GM21786 (cell line): ENCODE data around the gene PTDSS2.

Experiments
- ATAC-seq: cut with Tn5 transposase; IDR thresholded peaks from one replicate; pipeline ENCODE4 v1.9.1; 2021; ENCODE audit not compliant: unreplicated experiment

PTDSS2 gene

GRCh38 chr11:488062-488461 is 38.0 kb downstream of the PTDSS2 start:
- no peak for ATAC-seq

- no peak for ATAC-seq
These were observed 38.5 kb downstream of the PTDSS2 start for GRCh38 chr11:488579-488978.

GRCh38 chr11:488992-489391 is 38.9 kb downstream of the PTDSS2 start:
- ATAC-seq = no peak

GRCh38 chr11:489610-490185 is 39.6 kb downstream of the PTDSS2 start:
- no peak for ATAC-seq

GRCh38 chr11:490186-490929 is 40.3 kb downstream of the PTDSS2 start:
- ATAC-seq = no peak

GRCh38 chr11:490930-491260 is 40.8 kb downstream of the PTDSS2 start:
- no peak for ATAC-seq

GRCh38 chr11:491358-491757 is 41.3 kb downstream of the PTDSS2 start:
- no peak for ATAC-seq

- no peak for ATAC-seq
These were observed 42.5 kb downstream of the PTDSS2 start for GRCh38 chr11:492427-493226.

- no peak for ATAC-seq
These were observed 44.9 kb downstream of the PTDSS2 start for GRCh38 chr11:494761-495536.

GRCh38 chr11:495537-495931 is 45.5 kb downstream of the PTDSS2 start:
- no peak for ATAC-seq

- no peak for ATAC-seq
These were observed 46.9 kb downstream of the PTDSS2 start for GRCh38 chr11:496834-497564.

GRCh38 chr11:497565-498296 is 47.7 kb downstream of the PTDSS2 start:
- ATAC-seq = no peak

GRCh38 chr11:498297-499181 is 48.5 kb downstream of the PTDSS2 start:
- ATAC-seq = no peak

GRCh38 chr11:499201-500076 is 49.4 kb downstream of the PTDSS2 start:
- no peak for ATAC-seq

- no peak for ATAC-seq
These were observed 51.1 kb downstream of the PTDSS2 start for GRCh38 chr11:501001-501682.

GRCh38 chr11:501683-502287 is 51.7 kb downstream of the PTDSS2 start:
- no peak for ATAC-seq
